Measurements from ENCODE around the gene U2AF1L4.
A peak's percentile ranks its signal among the peaks of the same experiment; 100 is the strongest.

The U2AF1L4 gene

DNA sequence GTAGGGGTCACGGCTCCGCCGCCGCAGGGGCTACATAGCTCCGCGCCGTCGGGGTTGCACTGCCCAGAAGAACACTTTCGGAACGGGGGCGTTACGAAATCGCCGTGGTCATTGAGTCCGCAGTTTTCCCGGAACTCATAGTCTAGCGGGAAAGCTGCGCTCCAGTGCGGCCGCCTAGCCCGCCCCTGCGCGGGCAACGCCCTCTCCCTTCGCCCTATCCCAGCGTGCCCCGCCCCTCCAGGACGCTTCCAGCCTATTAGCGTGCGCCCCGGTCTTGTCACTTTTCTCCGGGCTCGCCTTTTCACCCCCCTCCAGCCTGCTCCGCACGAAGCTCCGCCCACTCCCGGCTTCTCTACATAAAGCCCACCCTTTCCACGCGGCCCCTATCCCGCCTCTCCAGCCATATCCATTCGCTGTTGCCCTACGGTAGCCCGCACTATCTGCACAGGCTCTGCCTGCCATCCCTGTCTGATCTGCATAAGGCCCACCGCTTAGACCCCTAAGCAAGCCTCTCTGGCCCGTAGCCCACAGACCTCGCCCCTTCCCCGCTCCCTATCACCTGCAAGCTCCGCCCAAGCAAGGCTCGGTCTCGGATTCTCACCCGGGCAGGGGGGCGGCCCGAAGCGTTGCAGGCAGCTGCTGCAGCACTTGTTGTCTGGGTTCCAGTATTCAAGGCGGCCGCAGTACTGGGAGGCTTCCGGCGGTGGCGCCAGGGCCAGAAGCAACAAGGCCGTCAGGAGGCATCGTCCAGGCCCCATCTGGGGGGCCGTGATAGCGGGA lies 4.6 kb downstream of the U2AF1L4 start:
- DNase-seq, result peak; percentile 95

DNA sequence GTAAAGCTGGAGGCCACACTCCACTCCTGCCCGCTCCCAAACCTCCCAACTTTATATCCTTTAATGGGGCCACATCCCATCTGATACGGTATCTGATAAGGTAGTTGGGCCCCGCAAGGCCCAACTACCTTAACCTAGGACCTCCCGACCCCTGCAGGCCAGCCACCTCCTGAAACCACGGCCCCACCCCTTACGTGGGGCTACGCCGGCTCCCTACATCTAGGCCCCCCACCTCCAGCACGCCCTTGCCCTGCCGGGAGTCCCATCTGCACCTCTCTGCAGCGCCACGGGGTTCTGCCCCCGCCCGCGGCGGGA lies 5.2 kb downstream of the U2AF1L4 start:
- no peak for DNase-seq

DNA sequence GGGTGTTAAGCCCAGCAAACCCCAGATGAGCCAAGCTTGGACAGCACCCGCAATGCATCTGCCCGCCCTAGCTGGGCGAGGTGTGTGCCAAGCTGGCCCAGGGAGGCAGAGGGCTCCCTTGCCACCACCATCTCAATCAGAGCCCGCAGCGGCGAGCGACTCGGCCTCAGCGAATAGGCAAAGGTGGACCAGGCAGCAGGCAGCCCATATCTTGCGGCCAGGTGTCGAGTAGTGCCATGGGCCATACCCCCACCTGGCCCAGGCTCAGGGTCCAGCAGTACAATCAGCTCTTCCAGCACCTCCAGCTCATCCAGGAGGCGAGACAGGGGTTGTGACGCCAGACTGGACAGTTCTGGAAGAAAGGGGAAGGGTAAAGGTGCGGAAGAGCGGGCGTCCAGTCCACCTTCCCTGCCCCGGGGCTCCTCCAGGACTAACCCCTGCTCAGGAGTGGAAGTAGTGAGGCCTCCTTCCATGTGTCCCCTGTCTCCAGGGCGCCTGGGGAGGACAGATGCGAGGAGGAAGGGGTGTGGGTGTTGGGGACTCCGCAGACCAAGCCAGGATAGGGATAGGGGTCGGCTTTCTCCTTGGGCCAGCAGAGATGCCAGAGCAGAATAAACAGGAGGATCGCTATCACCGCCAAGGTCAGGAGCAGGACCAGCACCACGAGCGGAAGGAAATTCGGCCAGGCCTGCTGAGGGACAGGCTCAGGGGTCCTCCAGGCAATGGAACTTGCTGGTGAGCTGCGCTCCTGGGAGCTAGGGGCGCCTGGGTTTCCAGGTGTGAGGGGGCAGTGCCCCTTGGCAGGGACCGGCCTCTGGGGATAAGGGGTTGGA lies 5.7 kb downstream of the U2AF1L4 start:
- no peak for DNase-seq

DNA sequence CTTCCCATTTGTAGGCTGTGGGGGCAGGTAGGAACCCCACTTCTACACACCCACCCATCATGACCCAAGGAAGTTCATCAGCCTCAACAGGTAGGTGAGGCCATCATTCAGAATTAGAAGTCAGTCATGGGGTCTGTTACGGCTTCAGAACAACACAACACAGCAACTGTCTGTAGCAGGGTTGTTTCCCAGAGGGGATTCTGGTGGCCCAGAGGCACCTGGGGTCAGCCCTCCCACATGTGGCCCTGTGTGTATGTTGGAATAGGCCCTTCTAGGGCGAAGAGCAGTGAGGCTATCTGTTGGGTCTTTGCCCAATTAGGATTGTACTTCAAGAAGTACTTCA lies 6.4 kb downstream of the U2AF1L4 start:
- DNase-seq, result no peak

DNA sequence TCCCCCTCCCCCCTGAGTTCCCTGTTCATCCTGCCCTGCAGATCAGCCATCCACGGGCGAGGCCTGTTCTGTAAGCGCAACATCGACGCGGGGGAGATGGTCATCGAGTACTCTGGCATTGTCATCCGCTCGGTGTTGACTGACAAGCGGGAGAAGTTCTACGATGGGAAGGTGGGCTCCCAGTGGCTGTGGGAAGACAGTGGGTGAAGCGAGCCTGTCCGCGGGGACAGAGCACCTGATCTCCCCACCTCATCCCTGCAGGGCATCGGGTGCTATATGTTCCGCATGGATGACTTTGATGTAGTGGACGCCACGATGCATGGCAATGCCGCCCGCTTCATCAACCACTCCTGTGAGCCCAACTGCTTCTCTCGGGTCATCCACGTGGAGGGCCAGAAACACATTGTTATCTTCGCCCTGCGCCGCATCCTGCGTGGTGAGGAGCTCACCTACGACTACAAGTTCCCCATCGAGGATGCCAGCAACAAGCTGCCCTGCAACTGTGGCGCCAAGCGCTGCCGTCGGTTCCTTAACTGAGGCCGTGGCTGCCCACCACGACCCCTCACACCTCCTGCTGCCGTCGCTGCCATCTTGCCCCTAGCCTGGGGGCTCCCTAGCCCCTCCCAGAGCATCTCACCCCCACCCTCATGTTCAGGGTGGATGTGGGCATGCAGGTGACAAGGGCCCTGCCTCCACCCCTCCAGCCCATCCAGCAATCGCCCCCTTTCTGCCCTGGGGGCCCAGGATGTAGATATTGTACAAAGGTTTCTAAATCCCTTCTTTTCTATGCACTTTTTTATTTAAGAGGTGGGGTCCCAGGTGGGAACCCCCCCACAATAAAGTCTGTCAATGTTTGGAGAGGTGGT lies 7.0 kb downstream of the U2AF1L4 start:
- no peak for DNase-seq

DNA sequence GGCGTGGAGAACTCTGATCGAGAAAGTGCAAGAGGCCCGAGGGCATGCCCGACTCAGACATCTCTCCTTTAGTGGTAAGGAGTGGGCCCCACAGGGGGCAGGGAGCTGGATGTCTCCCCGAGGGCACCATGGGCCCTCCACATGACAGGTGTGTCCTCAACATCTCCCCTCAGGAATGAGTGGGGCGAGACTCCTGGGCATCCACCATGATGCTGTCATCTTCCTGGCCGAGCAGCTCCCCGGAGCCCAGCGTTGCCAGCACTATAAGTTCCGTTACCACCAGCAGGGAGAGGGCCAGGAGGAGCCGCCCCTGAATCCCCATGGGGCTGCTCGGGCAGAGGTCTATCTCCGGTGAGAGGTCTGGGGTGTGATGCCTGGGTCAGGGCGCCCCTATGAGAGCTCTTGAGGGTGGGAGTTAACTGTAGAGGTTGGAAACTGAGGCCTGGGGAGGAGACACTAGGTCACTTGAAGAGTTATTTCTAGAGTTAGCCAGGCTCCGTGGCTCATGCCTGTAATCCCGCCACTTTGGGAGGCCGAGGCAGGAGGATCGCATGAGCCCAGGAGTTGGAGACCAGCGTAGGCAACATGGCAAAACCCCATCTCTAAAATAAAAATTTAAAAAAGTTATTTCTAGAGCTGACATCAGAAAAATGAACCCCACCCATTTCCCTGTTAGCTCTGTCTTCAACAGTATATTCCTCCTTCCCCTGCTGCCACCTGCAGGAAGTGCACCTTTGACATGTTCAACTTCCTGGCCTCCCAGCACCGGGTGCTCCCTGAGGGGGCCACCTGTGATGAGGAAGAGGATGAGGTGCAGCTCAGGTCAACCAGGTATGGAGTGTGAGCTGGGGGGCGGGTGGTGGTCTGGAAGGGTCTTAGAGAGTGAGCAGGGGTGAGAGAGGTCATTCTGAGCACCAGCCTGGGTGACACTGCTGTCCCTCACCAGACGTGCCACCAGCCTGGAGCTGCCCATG lies 8.0 kb downstream of the U2AF1L4 start:
- peak in 1 of 2 donors; percentile 41 for DNase-seq

DNA sequence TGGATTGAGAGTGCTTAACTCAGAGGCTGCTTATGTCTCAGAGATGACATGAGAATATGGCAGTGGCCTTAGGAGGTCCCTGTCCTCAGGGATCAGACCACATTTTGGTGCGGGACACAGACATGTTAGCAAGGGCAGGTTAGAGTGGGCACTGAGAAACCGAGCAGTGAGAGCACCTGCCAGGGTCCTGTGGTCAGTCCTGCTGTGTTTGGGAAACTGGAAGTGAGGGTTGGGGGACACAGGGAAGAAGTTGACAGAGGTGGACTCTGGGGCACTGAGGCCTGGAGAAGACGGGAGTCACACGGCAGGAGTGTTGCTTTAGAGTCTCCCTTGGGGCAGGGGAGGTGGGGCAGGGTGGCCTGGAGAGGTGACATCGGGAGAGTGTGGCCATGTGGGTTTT lies 10.3 kb downstream of the U2AF1L4 start:
- no peak for DNase-seq

DNA sequence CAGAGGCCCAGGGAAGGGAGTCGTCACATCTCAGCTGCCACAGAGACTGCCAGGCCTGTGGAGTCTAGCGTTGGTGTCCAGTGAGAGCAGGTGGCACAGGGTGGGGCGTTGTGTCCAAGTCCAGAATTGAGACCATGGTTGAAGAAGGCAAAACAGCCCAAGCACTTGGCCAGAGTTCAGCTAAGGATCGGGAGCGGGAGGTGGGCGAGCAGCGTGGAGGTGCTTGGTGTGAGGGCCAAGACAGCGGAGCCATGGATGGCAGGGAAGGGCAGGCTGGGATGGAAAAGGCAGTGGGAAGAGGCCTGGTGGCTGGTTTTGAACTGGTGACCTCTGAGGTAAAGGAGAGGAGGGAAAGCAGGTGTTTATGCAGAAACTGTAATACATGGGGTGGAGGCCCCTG lies 10.9 kb downstream of the U2AF1L4 start:
- DNase-seq, result no peak

DNA sequence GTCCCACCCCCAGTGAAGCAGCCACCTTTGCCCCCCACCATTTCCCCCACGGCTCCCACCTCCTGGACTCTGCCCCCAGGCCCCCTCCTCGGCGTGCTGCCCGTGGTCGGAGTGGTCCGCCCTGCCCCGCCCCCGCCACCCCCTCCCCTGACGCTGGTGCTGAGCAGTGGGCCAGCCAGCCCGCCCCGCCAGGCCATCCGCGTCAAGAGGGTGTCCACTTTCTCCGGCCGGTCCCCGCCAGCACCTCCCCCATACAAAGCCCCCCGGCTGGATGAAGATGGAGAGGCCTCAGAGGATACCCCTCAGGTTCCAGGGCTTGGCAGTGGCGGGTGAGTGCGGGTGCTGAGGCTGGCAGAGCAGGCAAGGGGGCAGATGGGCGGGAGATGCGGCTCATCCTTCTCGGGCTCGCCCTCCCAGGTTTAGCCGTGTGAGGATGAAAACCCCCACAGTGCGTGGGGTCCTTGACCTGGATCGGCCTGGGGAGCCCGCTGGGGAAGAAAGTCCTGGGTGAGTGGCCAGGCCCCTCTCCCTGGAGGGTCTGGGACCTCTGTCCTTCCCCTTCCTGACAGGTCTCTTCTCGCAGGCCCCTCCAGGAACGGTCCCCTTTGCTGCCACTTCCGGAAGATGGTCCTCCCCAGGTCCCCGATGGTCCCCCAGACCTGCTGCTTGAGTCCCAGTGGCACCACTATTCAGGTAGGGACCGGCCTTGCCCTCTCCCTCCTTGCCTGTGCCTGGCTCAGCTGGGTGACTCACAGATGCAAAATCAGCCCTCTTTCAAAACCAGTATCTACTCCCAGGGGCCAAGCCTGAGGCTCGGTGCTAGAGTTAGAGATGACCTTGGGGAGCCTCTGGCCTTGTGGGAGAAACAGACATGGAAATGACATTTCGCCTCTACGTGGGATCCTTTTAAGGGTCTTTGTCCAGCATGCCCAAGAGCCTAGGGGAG lies 11.8 kb downstream of the U2AF1L4 start:
- DNase-seq, result no peak

DNA sequence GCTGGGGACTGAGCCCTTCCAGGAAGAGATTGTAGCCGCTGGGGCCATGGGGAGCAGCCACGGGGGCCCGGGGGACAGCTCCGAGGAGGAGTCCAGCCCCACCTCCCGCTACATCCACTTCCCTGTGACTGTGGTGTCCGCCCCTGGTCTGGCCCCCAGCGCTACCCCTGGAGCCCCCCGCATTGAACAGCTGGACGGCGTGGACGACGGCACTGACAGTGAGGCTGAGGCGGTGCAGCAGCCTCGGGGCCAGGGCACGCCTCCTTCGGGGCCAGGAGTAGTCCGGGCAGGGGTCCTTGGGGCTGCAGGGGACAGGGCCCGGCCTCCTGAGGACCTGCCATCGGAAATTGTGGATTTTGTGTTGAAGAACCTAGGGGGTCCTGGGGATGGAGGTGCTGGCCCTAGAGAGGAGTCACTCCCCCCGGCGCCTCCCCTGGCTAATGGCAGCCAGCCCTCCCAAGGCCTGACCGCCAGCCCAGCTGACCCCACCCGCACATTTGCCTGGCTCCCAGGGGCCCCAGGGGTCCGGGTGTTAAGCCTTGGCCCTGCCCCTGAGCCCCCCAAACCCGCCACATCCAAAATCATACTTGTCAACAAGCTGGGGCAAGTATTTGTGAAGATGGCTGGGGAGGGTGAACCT lies 12.6 kb downstream of the U2AF1L4 start:
- no peak for DNase-seq

DNA sequence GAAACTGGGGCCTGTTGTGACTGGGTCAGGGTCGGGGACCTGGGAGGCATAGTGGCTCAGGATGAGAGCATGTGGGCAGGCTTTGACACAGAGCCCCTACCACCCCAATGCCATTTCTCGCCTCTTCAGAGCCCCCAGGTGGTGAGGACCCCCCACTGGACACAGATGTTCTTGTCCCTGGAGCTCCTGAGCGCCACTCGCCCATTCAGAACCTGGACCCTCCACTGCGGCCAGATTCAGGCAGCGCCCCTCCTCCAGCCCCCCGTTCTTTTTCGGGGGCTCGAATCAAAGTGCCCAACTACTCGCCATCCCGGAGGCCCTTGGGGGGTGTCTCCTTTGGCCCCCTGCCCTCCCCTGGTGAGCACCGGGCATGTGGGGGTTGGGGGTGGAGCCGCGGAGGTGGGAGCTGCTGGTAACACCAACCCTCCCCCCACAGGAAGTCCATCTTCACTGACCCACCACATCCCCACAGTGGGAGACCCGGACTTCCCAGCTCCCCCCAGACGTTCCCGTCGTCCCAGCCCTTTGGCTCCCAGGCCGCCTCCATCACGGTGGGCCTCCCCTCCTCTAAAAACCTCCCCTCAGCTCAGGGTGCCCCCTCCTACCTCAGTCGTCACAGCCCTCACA lies 13.3 kb downstream of the U2AF1L4 start:
- DNase-seq, result no peak

DNA sequence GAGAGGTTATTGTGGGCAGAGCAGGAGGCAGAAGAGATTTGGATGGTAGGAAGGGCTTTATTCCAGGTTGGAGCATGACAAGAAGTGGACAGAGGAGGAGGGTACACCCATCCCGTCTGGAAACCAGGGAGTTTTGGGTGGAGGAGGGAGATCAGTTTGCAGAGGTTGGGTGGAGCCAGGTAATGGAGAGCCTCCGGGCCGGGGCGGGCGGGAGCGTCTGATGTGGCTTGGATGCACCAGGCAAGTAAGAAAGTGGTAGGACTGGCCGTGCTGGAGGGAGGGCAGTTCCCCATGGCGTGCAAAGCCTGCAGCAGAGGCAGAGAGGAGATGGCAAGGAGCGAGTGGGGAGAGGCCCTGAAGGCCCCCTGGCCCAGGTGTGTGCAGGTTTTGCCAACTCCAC lies 13.9 kb downstream of the U2AF1L4 start:
- DNase-seq, result no peak

DNA sequence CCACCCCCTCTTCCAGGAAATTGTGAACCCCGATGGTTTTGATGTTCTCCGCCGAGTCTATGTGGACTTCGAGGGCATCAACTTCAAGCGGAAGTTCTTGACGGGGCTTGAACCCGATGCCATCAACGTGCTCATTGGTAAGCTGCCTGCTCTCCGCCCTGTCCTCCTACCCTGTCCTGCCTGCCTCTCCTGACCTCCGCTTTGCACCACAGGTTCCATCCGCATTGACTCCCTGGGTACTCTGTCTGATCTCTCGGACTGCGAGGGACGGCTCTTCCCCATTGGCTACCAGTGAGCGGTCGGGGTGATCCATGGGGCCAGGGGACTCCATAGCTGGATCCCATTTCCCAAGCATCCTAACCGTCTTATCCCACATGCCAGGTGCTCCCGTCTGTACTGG lies 14.9 kb downstream of the U2AF1L4 start:
- DNase-seq, result no peak

DNA sequence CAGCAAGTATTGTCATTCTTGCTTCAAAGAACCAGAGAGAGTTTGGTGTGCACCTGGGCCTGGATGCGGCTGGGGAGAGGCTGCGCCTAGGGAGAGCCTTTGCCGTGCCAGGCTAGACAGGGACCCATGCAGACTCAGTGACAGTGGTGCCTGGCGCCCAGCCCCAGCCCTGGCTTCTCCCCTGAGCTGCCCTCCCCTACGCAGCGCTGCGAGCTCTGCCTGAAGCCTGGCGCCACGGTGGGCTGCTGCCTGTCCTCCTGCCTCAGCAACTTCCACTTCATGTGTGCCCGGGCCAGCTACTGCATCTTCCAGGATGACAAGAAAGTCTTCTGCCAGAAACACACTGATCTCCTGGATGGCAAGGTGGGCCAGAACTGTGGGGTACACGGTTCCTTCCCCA lies 15.5 kb downstream of the U2AF1L4 start:
- no peak for DNase-seq

DNA sequence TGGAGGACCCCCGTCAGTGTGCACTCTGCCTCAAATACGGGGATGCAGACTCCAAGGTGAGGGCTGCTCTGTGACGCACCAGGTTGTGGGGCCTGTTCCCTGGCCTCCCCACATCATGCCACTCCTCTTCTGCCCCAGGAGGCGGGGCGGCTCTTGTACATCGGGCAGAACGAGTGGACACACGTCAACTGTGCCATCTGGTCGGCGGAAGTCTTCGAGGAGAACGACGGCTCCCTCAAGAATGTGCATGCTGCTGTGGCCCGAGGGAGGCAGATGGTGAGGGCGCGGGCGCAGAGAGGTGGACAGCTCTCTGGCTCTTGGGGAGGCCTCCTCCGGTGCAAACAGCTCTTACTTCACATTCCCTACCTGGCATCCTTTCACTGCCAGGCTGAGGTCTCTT lies 16.2 kb downstream of the U2AF1L4 start:
- DNase-seq, result no peak

DNA sequence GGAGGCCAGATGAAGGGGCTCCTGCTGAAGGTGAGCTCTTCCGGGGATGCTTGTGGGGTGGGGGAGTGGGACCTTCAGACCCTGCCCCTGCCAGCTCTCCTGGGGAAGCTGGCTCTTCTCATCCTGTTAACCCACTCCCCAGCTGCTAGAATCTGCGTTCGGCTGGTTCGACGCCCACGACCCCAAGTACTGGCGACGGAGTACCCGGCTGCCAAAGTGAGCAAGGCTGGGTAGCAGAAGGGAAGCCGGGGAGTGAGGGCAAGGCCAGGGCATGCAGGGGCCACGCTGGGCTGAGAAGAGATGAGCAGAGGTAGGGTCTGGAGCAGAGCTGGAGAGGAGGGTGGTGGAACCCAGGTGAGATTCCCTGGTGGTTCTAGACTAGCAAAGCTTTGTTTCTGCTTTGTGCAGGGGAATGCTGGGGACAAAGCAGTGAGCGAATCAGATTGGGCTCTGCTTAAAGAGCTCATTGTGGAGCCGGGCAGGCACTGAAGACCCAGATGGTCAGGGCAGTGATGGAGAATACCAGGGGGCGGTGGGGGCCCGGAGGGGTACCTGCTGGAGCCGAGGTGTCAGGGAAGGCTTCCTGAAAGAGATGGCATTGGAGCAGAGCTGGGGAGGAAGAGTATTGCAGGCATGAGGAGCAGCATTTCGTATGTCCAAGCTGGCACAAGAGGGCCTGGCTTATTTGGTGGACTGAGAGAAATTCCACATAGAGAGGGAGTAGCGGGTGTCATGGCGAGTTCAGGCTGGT lies 17.1 kb downstream of the U2AF1L4 start:
- DNase-seq, result no peak

DNA sequence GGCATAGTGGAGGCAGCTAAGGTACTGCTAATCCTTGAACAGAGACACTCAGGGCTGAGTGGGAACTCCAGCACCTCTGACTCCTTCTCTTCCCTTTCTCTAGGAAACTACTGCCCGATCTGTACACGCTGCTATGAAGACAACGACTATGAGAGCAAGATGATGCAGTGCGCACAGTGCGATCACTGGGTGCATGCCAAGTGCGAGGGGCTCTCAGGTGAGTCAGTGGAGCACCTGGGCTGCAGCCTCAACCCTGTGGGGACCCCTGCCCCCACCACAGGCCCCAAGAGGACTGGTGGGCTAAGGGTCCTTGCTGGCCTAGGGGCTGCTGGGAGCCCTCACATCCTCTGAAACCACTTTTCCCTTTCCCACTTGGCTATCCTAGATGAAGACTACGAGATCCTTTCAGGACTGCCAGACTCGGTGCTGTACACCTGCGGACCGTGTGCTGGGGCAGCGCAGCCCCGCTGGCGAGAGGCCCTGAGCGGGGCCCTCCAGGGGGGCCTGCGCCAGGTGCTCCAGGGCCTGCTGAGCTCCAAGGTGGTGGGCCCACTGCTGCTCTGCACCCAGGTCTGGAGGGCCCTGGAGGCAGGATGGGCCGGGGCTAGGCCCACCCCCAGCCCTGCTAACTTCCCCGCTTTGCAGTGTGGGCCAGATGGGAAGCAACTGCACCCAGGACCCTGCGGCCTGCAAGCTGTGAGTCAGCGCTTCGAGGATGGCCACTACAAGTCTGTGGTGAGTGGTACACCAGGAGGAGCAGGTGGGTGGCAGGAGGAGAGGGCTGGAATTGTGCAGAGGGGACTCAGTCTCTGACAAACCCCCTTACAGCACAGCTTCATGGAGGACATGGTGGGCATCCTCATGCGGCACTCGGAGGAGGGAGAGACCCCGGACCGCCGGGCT lies 17.9 kb downstream of the U2AF1L4 start:
- no peak for DNase-seq

DNA sequence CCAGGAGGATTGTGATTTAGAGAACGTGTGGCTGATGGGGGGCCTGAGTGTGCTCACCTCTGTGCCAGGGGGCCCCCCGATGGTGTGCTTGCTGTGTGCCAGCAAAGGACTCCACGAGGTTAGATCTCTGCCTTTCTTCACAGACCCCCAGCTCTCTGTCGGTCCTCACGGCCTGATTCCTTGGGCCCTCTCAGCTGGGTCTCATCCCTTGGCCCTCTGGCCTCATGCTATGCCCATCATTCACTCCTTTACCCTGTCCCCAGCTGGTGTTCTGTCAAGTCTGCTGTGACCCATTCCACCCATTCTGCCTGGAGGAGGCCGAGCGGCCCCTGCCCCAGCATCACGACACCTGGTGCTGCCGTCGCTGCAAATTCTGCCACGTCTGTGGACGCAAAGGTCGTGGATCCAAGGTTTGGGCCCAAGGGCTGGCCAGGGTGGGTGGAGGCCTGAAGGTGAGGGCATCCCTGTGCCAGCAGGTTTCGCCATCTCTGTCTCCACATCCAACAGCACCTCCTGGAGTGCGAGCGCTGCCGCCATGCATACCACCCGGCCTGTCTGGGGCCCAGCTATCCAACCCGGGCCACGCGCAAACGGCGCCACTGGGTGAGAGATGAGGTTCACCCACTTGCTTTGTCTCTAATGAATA lies 19.9 kb downstream of the U2AF1L4 start:
- DNase-seq, result no peak
